NCI-H2081 (cell line): ENCODE results near the gene ZNF275.
"Not testable (repeated sequence)": the region's sequence is repeated elsewhere in the genome, so short reads cannot be mapped to it uniquely, and the experiment has no call there.

Experiments
- DNase-seq, 2 experiments: peaks; one replicate each; lab custom pipeline; 2025; lab: John Stamatoyannopoulos, UW

Gene ZNF275

DNA sequence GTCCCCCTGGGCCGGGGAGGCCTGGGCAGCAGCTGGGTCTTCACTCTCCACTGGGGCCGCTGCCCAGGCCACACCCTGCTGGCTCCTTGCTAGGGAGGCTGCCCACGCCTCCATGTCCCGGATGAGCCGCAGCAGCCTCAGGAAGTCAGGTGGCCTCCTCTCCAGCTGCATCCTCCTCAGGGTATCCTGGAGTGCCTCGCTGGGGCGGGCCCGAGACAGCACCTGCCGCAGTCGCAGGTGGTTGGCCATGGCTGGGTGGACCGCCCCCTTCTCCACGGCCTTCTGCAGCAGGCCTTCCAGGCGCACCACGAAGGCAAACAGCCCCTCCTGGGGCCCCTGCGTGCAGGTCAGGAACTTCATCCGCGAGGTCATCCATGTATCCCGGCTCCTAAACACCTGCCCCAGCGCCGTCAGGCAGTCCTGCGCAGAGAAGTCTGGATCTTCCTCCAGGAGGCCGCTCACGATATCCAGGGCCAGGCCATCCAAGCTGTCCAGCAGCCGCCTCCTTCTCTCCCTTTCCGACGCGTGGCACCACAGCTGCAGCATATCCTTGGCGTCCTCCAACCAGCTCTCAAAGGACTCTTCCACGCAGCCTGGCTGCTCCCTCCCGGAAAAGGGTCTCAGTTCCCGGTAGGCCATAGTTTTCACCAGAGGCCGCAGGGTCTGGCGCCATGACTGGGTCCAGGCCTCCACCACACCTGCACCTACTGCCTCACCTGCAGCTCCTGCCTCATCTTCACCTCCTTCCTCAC lies 14.5 kb upstream of the ZNF275 start:
- DNase-seq = no peak

DNA sequence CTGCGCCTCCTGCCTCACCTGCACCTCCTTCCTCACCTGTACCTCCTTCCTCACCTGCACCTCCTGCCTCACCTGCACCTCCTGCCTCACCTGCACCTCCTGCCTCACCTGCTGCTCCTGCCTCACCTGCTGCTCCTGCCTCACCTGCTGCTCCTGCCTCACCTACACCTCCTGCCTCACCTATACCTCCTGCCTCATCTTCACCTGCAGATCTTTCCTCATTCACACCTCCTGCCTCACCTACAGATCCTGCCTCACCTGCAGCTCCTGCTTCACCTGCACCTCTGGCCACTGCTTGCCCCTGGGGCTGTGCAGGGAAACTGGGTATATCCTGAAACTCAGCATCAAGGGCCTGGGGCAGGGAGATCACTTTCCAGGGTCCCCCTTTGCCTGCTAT lies 13.9 kb upstream of the ZNF275 start:
- not testable (repeated sequence) for DNase-seq

DNA sequence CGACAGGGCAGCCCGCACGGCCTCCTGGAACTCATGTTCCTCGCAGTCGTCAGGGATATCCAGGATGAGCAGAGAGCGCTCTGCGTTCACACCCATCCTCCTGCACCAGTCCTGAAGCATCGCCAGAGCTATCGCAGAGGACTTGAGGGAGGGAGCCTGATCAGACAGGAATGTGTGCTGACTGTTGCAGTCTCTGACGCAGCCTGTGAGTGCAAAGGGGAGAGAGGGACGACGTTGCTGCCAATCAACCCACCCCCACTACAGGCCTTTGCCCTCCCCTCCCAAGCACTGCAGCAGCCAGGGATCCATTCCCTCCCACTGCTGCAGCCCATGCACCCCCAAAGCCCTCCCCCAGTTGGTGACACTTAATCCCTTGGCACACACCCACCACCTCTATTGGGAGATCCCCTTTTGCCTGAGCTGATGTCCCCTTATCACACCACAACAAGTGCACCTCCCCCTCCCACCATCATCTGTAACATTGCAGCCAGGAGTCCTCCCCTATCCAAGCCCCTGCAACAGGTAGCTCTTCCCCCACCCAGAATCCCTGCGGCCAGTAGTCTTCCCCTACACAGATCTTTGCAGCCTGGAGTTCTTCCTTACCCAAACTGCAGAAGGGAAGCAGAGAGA lies 13.3 kb upstream of the ZNF275 start:
- no peak for DNase-seq

DNA sequence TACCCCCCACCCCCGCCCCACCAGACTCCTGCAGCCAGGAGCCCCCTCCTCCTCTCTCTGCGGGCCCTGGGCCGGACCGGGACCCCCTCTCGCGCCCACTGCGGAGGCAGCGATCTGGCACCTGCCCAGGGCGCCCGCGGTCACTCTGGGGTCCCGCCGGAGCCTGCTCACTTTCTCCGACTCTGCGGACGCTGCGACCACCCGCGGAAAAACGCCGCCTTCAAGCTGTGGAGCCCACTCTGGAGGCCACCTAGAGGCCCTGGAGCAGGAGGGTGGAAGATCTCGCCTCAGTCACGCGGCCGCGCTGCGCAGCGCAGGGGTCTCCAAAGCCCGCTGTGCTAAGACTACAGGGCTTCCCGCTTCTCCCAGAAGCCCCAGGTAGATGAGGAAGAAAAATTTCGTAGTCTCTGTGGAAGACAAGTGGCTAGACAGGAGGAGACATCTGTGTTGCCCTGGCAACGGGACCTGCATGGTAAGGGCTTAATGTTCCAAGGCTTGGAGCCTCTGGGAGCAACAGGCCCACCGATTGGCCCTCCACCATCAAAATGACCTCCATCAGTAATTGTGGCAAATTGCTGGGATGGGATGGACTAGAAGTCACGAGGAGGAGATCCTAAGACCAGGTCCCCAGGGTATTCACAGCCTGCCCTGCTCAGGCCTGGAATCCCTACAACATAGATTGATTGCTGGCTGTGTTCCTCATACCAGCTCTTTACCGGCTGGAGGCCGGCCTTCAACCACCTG lies 12.4 kb upstream of the ZNF275 start, which contains the start of gene PNMA6F:
TSS of gene PNMA6F (minus strand) at position 387 of the 744 bp plus-strand sequence. CDS start 1,093 bp downstream, outside the sequence.
- no peak for DNase-seq

DNA sequence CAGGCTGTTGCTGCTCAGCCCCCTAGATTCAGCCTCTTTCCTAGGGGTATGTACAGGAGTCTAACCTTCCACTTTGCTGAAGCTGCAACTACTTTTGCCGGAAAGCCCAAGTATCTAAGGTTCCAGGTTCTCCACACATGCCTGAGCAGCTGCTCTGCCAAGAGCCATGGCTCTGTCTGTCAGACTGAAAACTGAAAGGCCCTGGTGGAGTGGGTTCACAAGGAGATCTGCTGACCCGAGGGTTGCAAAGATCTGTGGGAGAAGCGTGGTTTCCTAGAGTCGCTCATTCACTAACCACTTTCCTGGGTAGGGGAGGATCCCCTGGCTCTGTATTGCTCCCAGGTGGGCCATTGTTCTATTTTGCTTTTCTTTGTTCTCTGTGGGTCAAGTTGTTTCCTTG lies 6.4 kb upstream of the ZNF275 start:
- DNase-seq = no peak

DNA sequence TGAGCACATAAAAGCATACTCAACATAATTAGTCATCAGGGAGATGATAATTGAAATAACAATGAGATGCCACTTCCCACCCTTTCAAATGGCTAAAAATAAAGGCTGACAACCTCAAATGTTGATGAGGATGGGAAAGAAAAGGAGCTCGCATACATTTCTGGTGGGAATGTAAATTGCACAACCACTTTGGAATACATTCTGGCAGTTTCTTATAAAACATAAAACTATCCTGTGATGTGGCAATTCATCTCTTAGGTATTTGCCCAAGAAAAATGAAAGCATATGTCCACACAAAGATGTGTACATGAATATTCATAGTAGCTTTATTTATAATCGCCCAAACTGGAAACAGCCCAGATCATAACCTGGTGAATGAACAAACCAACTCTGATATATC lies 687 bp upstream of the ZNF275 start:
- no peak for DNase-seq

DNA sequence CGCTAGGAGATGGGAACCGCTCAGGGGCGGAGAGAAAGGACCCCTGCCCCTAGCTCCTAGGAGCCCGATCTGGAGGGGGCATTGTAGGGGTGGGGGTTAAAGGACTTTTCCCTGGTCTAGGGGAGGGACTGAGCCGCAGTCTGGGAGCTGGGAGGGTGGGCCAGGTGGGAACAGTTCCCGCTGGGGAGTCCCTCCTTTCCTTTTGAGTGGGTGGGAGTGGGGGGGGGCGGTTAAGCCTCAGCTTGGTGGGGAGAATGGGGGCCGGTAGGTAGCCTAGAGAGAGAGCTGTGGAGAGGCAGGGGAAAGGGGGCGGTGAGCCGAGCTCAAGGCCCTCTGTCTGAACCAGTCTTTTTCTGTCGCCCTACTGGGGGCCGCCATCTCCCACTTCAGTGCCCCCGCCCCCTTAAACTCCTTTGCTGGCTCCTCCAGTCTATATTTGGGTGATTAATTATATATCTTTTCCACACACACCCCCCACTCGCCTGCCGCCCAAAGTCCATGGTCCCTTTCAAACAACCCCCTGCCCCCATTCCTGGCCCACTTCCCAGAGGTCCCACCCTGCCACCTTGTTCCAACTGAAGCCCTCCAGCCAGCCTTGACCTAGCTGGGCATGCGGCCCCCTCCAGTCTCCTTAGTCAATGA lies 822 bp downstream of the ZNF275 start:
- DNase-seq = no peak

DNA sequence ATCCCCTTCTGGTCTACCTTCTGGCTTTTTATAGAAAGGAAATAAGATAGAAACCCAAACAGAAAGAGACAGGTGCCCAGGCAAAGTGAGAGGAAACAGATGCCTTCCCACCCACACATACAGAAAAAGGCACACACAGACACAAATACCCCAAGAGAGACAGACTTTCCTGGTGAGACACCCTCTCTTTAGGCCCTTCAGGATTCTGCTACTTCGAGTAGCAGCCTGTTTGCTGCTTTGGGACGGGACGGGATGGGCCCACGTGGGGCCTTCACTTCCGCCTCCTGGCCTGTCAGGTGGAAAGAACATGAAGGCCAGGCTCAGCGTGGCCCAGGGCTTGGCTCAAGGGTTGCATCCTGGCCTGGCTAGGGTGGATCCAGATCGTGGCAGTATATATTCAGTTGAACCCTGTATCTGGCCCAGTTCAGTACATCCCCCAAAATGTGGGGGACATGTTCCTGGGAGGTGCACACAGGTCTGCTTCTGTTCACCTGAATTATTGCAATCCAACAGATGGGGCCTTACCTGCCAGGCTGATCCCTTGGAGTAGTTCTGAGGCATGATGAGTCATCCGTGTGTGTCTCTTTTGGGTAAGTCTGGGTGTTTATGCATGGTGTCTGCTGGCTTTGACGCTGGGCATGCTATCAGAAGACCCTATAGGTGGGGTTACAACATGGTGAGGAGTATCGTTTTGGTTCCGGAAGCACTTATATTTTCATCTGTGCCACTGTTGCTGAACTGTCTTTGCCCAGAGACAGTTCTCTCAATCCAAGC lies 2.4 kb downstream of the ZNF275 start:
- no peak for DNase-seq

DNA sequence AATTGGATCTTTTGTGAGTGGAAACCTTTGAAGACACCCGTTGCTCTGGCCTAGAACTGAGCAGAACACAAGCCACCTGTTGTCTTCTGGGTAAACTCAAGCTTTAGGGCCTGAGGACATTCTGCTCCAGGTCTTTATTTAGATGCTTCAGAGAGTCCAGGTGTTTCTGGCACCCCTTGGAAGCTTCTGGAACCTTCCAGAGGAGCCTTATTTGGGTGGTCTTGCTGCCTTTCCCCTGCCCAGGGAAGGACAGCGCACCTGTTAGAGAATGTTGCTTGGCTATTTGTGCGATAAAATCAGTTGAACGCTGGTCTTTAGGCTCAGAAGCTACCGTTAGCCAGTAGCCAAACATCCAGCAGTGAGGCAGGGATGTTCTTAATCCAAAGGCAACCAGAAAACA lies 3.0 kb downstream of the ZNF275 start:
- DNase-seq = no peak

DNA sequence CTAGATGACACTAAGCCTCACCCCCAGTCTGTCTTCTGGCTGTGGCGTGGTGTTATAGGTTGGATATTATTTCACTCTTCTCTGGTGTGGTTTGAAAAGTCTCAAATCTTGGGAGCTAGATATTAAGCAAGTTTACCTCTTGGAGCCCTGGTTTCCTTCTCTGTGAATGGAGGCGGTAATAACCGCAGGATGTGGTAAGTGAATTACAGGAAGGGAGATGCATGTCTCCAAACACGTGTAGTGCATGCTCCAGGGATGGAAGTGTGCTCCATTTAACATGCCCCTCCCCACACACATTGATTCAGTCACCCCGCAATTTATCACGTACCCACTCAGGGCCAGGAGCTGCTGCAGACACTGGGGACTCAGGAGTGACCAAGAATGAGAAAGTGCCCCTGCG lies 4.9 kb downstream of the ZNF275 start:
- DNase-seq = no peak

DNA sequence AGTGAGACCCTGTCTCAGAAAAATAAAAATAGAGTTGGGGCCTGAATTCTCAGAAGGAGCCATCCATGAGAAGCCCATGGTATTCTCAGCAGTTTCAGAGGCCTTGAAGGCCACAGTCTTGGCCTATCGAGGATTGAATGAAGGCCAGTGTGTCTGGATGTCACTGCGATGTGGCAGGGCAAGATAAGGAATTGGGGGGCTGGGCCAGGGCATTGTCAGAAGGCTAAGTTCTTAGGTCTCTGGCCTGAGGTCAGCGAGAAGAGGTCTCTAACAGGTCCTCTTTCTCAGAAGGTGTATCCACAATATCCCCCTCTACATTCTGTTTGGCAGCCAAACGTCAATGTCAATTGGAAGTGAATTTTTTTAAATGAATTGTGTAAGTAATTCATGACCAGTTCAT lies 5.7 kb downstream of the ZNF275 start:
- DNase-seq = no peak

DNA sequence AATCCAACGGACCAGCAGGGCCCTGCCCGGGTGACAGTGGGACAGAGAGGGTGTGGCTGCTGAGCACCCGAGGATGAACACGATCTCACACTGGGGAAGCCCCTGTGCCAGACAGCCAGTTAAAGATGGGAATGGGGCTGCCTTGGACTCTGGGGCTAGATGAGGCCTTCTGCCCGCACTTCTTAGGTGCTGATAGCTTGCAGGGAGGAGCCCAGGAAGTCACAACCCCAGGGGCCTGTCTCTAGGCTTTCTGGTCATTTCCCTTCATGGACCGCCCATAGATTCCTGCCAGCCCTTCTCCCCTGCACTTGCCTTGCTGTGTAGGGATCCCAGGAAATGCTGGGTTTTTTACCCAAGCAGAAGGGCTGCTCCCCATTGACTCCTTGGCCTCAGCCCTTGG lies 6.2 kb downstream of the ZNF275 start:
- DNase-seq = no peak

DNA sequence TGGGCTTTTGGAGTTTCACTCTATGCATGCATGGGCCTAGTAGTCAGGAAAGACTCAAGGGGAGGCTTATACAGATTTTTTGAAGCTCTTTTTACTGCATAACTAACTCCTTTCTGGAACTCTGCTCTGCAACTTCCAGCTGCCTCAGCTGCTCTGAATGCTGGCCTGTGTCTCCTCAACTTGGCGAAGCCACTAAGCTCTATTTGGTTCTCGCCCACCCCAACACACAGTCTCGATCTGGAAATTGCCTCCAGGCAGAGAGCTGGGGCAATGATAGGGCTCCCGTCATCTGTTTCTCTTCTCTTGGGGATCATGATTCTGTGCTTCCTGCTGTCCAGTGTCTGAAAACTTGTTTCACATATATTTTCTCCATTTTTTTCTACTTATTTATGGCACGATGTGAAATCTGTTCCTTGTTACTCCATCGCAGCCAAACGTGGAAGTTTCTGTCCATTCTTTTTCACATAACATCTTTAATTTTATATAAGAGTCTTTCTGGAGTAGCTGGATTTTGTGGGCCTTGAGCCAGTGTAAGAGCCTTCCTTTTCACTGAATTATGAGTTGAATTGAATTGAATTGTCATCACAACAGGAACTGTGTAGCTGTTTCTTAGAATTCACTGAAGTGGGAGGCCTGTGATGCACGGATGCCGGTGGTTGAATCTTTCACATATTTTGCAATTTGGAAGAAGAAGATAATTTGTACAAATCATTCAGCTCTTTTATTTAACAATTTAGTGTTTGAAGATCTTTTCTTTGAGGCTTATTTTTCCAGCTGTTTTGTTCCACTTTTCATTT lies 9.0 kb downstream of the ZNF275 start:
- no peak for DNase-seq

DNA sequence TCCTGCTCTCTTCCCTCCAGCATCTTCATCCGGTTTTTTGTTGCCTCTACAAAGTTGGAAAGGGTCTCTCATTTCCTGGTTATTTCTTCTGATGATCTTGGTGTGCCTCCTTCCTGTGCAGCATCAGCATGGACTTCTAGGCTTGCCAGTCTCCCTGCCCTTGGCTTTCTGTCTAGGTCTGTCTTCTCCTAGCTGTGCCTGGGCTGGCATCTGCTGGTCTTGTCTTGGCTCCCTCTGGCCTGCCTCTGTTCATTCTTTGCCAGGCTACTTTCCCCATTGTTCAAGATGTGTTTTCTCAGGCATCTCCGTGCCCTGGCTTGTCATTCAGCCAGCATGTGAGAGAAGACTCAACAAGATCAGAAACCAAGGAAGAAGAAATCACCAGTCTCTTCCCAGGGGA lies 9.7 kb downstream of the ZNF275 start:
- no peak for DNase-seq

DNA sequence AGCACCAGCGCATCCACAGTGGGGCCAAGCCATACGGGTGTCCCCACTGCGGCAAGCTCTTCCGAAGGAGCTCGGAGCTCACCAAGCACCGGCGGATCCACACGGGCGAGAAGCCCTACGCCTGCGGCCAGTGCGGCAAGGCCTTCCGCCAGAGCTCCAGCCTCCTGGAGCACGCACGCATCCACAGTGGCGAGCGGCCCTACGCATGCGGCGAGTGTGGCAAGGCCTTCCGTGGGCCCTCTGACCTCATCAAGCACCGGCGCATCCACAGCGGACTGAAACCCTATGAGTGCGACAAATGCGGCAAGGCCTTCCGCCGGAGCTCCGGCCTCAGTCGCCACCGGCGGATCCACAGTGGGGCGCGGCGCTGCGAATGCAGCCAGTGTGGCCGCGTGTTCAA lies 13.6 kb downstream of the ZNF275 start:
- no peak for DNase-seq

DNA sequence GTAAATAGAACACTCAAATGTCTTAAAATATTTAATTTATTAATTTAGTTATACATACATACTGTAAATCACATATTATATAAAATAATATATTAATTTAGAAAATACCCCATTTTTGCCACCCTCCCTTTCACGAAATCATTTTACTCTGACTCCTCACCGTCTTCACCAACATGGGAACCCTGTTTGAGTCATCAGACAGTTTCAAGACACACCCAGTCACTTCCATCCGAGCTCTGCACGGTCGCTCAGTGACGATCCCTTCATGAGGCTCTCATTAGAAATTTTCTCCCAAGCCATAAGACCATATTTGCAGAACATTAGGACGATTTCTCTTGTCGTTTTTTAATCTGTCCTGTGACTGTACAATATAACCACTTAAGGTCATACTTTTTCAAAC lies 14.5 kb downstream of the ZNF275 start:
- no peak for DNase-seq

DNA sequence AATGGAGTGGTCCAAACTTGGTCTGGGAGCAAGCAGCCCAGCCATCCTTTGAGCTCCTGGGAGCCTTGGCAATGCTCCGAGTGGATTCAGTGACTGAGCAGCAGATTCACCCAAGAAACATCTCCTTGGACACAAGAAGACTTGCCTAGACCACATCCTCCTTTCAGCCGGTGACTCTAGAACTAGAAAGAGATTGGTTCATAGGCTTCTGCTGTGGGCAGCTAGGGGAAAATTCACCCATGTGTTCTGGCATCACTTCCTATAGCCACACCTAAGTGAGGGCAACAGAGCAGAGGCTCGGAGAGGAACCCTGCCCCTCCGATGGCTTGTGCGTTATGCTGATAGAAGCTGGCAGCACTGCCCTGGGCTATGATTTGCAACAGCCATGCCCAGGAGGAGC lies 16.0 kb downstream of the ZNF275 start:
- no peak for DNase-seq

DNA sequence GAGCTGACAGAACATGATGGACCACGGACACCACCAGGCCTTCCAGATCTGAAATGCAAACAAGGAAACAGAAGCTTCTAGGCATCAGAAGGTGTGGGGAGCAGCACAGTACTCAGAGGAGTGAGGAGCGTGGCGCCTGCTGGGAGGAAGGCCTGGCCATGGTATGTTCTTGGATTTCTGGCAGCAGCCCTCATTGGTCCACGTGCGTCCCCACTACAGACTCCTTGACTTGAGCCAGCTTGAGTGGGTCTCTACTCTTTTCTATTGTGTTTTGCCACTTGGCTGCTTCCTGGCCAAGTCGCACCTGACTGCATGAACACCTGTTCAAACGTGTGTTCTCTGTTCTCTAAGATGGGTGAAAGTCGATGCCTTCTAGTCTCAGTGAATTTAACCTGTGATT lies 18.0 kb downstream of the ZNF275 start:
- DNase-seq = no peak

DNA sequence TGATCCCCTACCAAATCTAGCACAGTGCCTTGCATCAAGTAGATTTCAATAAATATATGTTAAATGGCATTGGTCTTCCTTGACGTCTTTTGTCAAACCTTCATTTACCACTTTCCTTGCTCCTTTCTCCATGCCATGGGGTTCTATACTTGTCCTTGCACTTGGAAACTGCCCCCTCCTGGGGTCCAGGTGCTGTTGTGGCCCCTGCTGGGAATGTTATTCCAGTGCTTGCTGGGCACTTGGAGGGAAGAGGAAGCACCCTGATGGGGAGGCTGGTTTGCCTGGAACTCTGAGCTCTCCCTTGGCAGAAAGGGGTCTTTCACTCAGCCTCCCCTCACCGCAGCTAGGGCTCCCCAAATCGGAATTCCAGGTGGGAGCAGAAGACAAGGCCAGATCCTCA lies 18.9 kb downstream of the ZNF275 start:
- DNase-seq = no peak

DNA sequence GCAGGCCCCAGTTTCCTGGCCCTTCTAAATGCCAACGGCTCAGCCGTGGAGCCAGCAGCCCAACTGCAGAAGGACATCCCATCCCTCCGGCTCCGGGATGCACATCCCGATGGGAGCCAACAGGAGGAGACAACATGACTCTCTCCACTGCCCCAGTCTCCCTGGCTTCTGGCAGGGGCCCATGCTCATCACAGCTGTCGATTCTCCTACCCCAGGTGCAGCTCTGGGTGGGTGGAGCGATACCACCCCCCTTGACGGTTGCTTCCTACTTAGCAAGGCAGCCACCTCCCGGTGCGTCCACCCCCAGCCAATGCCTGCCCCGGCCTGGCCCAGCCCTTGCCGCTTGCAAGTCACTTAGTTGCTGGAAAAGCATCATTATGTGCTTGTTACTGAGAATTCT lies 19.5 kb downstream of the ZNF275 start:
- peak in 1 of 2 experiments; percentile 3 for DNase-seq

DNA sequence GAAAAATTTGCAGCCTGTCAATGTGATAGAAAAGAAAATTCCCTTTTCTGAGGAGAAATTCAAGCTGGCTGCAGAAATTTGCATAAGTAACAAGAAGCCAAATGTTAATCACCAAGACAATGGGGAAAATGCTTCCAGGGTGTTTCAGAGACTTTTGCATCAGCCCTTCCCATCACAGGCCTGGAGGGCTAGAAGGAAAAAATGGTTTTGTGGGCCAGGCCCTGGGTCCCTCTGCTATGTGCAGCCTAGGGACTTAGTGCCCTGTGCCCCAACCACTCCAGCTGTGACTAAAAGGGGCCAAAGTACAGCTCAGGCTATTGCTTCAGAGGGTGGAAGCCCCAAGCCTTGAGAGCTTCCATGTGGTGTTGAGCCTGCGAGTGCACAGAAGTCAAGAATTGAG lies 23.9 kb downstream of the ZNF275 start:
- no peak for DNase-seq
